Fibroblast of the aortic adventitia (primary cell): ENCODE measurements around the gene GNB1. TPM values are rescaled to one million over a fixed set of nuclear protein-coding genes. Genes with fewer than 3 reads are reported as not detected.

Source experiments
- DNase-seq: peaks from one replicate; pipeline ENCODE4 v3.0.0-alpha.2; 2010; ENCODE audit warnings: low read depth
- H3K4me3 ChIP-seq: 2 replicates; pipeline ENCODE4 v1.5.1; 2011; ENCODE audit warnings: low read depth, mild to moderate bottlenecking, control low read depth, low read length, moderate library complexity
- CTCF ChIP-seq: IDR thresholded peaks from 2 replicates; pipeline ENCODE4 v1.5.1; 2011; ENCODE audit warnings: mild to moderate bottlenecking, low read length, control low read depth, inconsistent platforms; ENCODE audit not compliant: insufficient read depth
- total RNA-seq: library from RNA; depleted of rRNA; stranded (reverse); fragments of >200 nt; gene quantifications from 2 replicates; pipeline ENCODE4 v1.2.3, GENCODE V29; 2012; ENCODE audit warnings: low replicate concordance

Gene GNB1
- total RNA-seq, 1 donor, result 108 TPM

- DNase-seq, result no peak
- H3K4me3 ChIP-seq, result no peak overlapping the region
- no peak for TF ChIP-seq CTCF
Measured at GRCh38 chr1:1759456-1760344, 131.2 kb downstream of the GNB1 start.

GRCh38 chr1:1758692-1759455, 132.0 kb downstream of the GNB1 start:
- H3K4me3 ChIP-seq, result no peak overlapping the region
- DNase-seq, result no peak
- TF ChIP-seq CTCF, result no peak

- no peak for TF ChIP-seq CTCF
- no peak for DNase-seq
- H3K4me3 ChIP-seq, result no peak overlapping the region
Measured at GRCh38 chr1:1758059-1758621, 132.7 kb downstream of the GNB1 start.

DNA sequence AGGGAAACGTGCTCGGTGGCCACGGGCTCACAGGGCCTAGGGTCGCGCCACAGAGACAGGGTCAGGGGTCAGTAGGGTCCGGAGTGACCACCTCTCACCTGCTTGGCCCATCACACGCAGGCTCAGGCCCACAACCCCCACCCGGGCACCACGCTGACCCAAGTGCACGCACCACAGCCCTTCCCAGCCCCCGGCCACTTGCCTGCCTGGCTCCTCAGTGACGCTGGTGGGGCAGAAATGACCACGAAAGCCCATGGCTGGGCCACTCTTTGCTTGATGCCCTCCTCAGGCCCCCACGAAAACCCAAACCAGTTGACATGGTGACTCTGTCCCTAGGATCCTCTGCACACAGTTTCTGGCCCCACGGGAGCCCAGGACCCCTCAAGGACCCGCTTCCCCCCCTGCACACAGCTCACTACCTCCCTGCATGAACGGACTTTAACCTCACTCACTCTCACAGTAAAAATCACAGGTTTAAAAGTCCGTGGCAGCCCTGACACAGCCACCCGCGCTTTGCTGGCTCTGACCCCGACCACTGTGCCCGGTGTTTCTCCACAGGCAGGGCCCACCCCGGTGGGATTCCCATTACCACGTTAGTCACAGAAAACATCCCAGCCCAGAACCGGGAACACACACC, 133.3 kb downstream of the GNB1 start:
- no peak overlapping the region for H3K4me3 ChIP-seq
- no peak for DNase-seq
- TF ChIP-seq CTCF, result no peak

DNA sequence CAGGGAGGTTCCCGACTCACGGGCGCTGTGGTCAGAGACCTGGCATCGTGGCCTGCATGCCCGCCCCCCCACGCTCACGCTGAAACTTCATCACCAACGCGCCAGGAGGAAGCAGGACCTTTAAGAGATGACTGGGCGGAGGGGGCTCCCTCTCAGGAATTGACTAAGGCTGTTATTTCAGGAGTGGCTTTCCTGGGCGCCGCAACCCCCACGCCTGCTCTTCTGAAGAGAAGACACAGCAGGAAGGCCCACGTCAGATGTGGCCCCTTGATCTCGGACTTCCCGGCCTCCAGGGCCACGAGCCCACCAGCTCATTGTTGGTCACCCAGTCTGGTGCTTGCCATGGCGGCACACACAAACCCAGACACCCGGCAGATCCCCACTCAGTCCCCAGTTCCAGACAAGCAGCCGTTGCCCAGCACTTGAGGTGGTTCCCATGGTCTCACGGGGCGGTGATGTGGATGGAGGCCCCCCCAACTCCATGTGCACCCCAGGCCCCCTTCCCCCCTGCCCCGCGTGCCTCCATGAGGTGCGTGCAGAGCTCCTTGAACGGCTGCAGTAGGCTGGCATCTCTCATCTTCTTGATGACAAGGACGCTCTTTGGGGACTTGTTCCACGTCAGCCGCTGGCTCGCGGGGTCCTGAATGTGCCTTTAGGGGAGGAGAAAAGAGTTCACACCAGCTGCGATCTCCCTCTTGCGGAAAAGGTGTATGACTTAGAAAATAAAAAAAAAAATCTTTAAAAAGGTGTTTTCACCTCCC, 134.0 kb downstream of the GNB1 start:
- no peak for DNase-seq
- H3K4me3 ChIP-seq, result no peak overlapping the region
- TF ChIP-seq CTCF, result no peak

GRCh38 chr1:1755852-1756251, 135.0 kb downstream of the GNB1 start:
- DNase-seq, result no peak
- TF ChIP-seq CTCF, result no peak
- H3K4me3 ChIP-seq, result no peak overlapping the region
